Raji (cell line): ENCODE data around the gene YEATS2.

Experiments used
- POLR2A ChIP-seq: IDR thresholded peaks from 2 replicates; pipeline ENCODE4 v1.6.1; 2011; ENCODE audit warnings: low read depth, low read length, control low read depth; ENCODE audit not compliant: insufficient read depth

Gene YEATS2

GRCh38 chr3:183699238-183699947, 1.8 kb downstream of the YEATS2 start:
- no peak for TF ChIP-seq POLR2A

GRCh38 chr3:183701744-183702143, 4.1 kb downstream of the YEATS2 start:
- TF ChIP-seq POLR2A, result no peak

GRCh38 chr3:183710231-183710630, 12.6 kb downstream of the YEATS2 start:
- no peak for TF ChIP-seq POLR2A

- no peak for TF ChIP-seq POLR2A
Observed at GRCh38 chr3:183711516-183711915, 13.9 kb downstream of the YEATS2 start.

- TF ChIP-seq POLR2A, result no peak
Observed at GRCh38 chr3:183714622-183715021, 17.0 kb downstream of the YEATS2 start.

GRCh38 chr3:183718012-183718411, 20.4 kb downstream of the YEATS2 start:
- TF ChIP-seq POLR2A, result no peak

- TF ChIP-seq POLR2A, result no peak
Observed at GRCh38 chr3:183725387-183725786, 27.8 kb downstream of the YEATS2 start.

GRCh38 chr3:183728204-183728603, 30.6 kb downstream of the YEATS2 start:
- no peak for TF ChIP-seq POLR2A

GRCh38 chr3:183730361-183730760, 32.8 kb downstream of the YEATS2 start:
- no peak for TF ChIP-seq POLR2A

GRCh38 chr3:183731611-183732010, 34.0 kb downstream of the YEATS2 start:
- no peak for TF ChIP-seq POLR2A

- TF ChIP-seq POLR2A, result no peak
Observed at GRCh38 chr3:183733553-183733952, 36.0 kb downstream of the YEATS2 start.

GRCh38 chr3:183734750-183735494, 37.3 kb downstream of the YEATS2 start:
- no peak for TF ChIP-seq POLR2A

- TF ChIP-seq POLR2A, result no peak
Observed at GRCh38 chr3:183737116-183737515, 39.5 kb downstream of the YEATS2 start.

- no peak for TF ChIP-seq POLR2A
Observed at GRCh38 chr3:183743231-183743630, 45.6 kb downstream of the YEATS2 start.

- TF ChIP-seq POLR2A, result no peak
Observed at GRCh38 chr3:183745300-183746098, 47.9 kb downstream of the YEATS2 start.

- no peak for TF ChIP-seq POLR2A
Observed at GRCh38 chr3:183754052-183754451, 56.5 kb downstream of the YEATS2 start.

- TF ChIP-seq POLR2A, result no peak
Observed at GRCh38 chr3:183762304-183762703, 64.7 kb downstream of the YEATS2 start.
